K562 (cell line): ENCODE results near the gene EME2. TPM values are rescaled to one million over a fixed set of nuclear protein-coding genes. Genes with fewer than 3 reads are reported as not detected.

Experiments
- BHLHE40 ChIP-seq: IDR thresholded peaks from 2 replicates; pipeline ENCODE4 v1.6.1; 2011; ENCODE audit warnings: low read length, improper control_type of control experiment
- CBFA2T3 ChIP-seq: fragments of 450-650 bp; IDR thresholded peaks from 2 replicates; pipeline ENCODE4 v1.6.1; 2017
- GABPB1 ChIP-seq: sonication (generic); formaldehyde crosslinking; IDR thresholded peaks from 2 replicates; pipeline ENCODE4 v1.8.0; 2022; ENCODE audit warnings: mild to moderate bottlenecking, missing genetic modification reagents
- MYC ChIP-seq, 2 experiments: fragments of 250-450 bp in 1 of 2; sonication (Bioruptor Pico) in 1 of 2; IDR thresholded peaks; 2 replicates each; pipeline versions ENCODE4 v1.5.1 to v1.6.1; 2012 to 2021; ENCODE audit warnings: low read depth in 2 of 2, borderline replicate concordance in 1 of 2, improper control_type of control experiment in 1 of 2, low read length in 1 of 2, mild to moderate bottlenecking in 1 of 2, moderate library complexity in 1 of 2
- RAD51 ChIP-seq: fragments of 450-650 bp; IDR thresholded peaks from 2 replicates; pipeline ENCODE4 v1.7.1; 2016; ENCODE audit warnings: low read depth, mild to moderate bottlenecking, borderline replicate concordance
- RB1 ChIP-seq: fragments of 450-650 bp; IDR thresholded peaks from 2 replicates; pipeline ENCODE4 v1.6.1; 2017; ENCODE audit warnings: low read depth, mild to moderate bottlenecking
- RBFOX2 ChIP-seq: fragments of 200-400 bp; formaldehyde crosslinking; IDR thresholded peaks from 2 replicates; pipeline ENCODE4 v1.6.1; 2017; ENCODE audit warnings: low read depth, mild to moderate bottlenecking, low read length, moderate library complexity
- SMAD4 ChIP-seq: fragments of 250-450 bp; sonication (Bioruptor Pico); conservative IDR thresholded peaks from 2 replicates; pipeline ENCODE4 v1.8.0; 2021; ENCODE audit warnings: inconsistent platforms, mild to moderate bottlenecking, moderate library complexity
- ZFX ChIP-seq: sonication (generic); formaldehyde crosslinking; IDR thresholded peaks from 2 replicates; pipeline ENCODE4 v1.8.0; 2022; ENCODE audit warnings: mild to moderate bottlenecking, missing genetic modification reagents, moderate library complexity
- ZNF77 ChIP-seq: fragments of 250-450 bp; sonication (Bioruptor Pico); IDR thresholded peaks from 2 replicates; pipeline ENCODE4 v1.5.0; 2020
- polyA plus RNA-seq, 8 experiments: library from polyadenylated mRNA; depleted of rRNA in 4 of 8; stranded (reverse) in 5 of 8; unstranded in 3 of 8; fragments of >200 nt; fragmentation: Nextera tagmentation in 2 of 8; fragmentation: Illumina TruSeq in 1 of 8; extraction: Ambion mirVana in 2 of 8; extraction: Trizol in 1 of 8; gene quantifications; 2 replicates each; pipeline versions ENCODE4 v1.2.1 to v1.2.3, GENCODE V29; 2011 to 2014; ENCODE audit warnings: inconsistent platforms in 1 of 8, missing spikeins in 1 of 8
- total RNA-seq, 7 experiments: library from RNA; depleted of rRNA in 6 of 7; stranded (reverse); fragments of >200 nt in 6 of 7; fragmentation: Illumina TruSeq in 2 of 7; extraction: Trizol in 2 of 7; gene quantifications; 2 replicates each; pipeline versions ENCODE4 v1.2.1 to v1.2.3, GENCODE V29; 2011 to 2021; ENCODE audit warnings: low replicate concordance in 1 of 7
- TF ChIP-seq, protein P1 (sequence below): fragments of 200-800 bp; sonication (Bioruptor generic); IDR thresholded peaks from 2 replicates; pipeline ENCODE4 v1.6.1; 2016; ENCODE audit warnings: missing genetic modification characterization, missing compliant biosample characterization
- TF ChIP-seq, protein P2 (sequence below): fragments of 450-650 bp; IDR thresholded peaks from 2 replicates; pipeline ENCODE4 v1.6.1; 2017; ENCODE audit warnings: antibody characterized with exemption, mild to moderate bottlenecking
- TF ChIP-seq, protein P3 (sequence below): fragments of 200-800 bp; sonication (Bioruptor generic); IDR thresholded peaks from 2 replicates; pipeline ENCODE4 v1.6.1; 2017; ENCODE audit warnings: missing genetic modification characterization, missing compliant biosample characterization

The EME2 gene
- total and polyA plus RNA-seq, 9 of the 15 experiments (the other 6 are each of a cell fraction or from before 2014, with no cell fraction given) = 0.35 to 19.9 (median 3.5) TPM

DNA sequence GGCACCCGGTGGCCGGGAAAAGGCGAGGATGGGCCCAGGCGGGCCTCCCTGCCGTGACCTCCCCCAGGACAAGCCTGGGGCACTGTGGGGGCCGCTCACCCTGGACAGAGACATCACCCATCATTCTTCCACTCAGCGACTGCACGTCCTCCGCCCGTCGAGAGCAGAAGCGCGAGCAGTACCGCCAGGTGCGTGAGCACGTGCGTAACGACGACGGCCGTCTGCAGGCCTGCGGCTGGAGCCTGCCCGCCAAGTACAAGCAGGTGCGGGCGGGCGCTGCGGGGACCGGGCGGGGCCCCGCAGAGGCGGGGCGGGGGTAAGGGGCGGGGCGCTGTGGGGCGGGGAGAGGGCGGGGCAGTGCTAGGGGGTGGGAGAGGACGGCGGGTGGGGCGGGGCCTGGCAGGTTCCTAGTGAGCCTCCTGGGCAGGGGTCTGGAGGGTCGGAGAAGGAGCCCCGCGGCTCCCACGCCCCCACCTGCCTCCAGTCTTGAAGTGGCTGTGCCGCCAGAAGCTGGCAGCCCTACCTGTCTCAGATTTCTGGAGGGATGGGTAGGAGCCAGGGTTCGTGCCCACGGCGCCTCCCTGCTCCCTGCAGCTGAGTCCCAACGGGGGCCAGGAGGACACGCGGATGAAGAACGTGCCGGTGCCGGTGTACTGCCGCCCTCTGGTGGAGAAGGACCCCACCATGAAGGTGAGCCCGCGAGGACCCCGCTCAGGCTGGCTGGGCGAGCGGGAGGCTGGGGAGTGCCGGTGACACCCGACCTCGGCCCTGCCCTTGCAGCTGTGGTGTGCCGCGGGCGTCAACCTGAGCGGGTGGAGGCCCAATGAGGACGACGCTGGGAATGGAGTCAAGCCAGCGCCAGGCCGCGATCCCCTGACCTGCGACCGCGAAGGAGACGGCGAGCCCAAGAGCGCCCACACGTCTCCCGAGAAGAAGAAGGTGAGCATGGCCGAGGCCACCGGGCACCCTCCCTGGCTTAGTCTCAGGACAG lies 8.8 kb upstream of the EME2 start (continued):
- TF ChIP-seq MYC (IDR thresholded peaks at IDR 0.05; ENCODE audit: low read depth, low read length) (peak; percentile 34; the same call in 1 of the 2 replicates), MYC (CRISPR knock-in tag; IDR thresholded peaks at IDR 0.05; ENCODE audit: borderline replicate concordance, low read depth) (no peak), ZNF77 (CRISPR knock-in tag) (no peak), BHLHE40 (peak; percentile 84), SMAD4 (CRISPR knock-in tag) (0 out of 2 replicates have a peak, but pooled peaks have one; percentile 33), ZFX (peak; percentile 73), RB1 (0 out of 2 replicates have a peak, but pooled peaks have one; percentile 52), RAD51 (no peak), CBFA2T3 (peak; percentile 28; the same call in 1 of the 2 replicates), RBFOX2 (peak; percentile 29; the same call in 1 of the 2 replicates), GABPB1 (CRISPR knock-in tag) (peak; percentile 24; the same call in 1 of the 2 replicates)
- TF ChIP-seq, protein P1, sequence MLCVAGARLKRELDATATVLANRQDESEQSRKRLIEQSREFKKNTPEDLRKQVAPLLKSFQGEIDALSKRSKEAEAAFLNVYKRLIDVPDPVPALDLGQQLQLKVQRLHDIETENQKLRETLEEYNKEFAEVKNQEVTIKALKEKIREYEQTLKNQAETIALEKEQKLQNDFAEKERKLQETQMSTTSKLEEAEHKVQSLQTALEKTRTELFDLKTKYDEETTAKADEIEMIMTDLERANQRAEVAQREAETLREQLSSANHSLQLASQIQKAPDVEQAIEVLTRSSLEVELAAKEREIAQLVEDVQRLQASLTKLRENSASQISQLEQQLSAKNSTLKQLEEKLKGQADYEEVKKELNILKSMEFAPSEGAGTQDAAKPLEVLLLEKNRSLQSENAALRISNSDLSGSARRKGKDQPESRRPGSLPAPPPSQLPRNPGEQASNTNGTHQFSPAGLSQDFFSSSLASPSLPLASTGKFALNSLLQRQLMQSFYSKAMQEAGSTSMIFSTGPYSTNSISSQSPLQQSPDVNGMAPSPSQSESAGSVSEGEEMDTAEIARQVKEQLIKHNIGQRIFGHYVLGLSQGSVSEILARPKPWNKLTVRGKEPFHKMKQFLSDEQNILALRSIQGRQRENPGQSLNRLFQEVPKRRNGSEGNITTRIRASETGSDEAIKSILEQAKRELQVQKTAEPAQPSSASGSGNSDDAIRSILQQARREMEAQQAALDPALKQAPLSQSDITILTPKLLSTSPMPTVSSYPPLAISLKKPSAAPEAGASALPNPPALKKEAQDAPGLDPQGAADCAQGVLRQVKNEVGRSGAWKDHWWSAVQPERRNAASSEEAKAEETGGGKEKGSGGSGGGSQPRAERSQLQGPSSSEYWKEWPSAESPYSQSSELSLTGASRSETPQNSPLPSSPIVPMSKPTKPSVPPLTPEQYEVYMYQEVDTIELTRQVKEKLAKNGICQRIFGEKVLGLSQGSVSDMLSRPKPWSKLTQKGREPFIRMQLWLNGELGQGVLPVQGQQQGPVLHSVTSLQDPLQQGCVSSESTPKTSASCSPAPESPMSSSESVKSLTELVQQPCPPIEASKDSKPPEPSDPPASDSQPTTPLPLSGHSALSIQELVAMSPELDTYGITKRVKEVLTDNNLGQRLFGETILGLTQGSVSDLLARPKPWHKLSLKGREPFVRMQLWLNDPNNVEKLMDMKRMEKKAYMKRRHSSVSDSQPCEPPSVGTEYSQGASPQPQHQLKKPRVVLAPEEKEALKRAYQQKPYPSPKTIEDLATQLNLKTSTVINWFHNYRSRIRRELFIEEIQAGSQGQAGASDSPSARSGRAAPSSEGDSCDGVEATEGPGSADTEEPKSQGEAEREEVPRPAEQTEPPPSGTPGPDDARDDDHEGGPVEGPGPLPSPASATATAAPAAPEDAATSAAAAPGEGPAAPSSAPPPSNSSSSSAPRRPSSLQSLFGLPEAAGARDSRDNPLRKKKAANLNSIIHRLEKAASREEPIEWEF (CRISPR knock-in tag) = no peak
- TF ChIP-seq, protein P2, sequence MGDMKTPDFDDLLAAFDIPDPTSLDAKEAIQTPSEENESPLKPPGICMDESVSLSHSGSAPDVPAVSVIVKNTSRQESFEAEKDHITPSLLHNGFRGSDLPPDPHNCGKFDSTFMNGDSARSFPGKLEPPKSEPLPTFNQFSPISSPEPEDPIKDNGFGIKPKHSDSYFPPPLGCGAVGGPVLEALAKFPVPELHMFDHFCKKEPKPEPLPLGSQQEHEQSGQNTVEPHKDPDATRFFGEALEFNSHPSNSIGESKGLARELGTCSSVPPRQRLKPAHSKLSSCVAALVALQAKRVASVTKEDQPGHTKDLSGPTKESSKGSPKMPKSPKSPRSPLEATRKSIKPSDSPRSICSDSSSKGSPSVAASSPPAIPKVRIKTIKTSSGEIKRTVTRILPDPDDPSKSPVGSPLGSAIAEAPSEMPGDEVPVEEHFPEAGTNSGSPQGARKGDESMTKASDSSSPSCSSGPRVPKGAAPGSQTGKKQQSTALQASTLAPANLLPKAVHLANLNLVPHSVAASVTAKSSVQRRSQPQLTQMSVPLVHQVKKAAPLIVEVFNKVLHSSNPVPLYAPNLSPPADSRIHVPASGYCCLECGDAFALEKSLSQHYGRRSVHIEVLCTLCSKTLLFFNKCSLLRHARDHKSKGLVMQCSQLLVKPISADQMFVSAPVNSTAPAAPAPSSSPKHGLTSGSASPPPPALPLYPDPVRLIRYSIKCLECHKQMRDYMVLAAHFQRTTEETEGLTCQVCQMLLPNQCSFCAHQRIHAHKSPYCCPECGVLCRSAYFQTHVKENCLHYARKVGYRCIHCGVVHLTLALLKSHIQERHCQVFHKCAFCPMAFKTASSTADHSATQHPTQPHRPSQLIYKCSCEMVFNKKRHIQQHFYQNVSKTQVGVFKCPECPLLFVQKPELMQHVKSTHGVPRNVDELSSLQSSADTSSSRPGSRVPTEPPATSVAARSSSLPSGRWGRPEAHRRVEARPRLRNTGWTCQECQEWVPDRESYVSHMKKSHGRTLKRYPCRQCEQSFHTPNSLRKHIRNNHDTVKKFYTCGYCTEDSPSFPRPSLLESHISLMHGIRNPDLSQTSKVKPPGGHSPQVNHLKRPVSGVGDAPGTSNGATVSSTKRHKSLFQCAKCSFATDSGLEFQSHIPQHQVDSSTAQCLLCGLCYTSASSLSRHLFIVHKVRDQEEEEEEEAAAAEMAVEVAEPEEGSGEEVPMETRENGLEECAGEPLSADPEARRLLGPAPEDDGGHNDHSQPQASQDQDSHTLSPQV = peak; percentile 71
- TF ChIP-seq, protein P3, sequence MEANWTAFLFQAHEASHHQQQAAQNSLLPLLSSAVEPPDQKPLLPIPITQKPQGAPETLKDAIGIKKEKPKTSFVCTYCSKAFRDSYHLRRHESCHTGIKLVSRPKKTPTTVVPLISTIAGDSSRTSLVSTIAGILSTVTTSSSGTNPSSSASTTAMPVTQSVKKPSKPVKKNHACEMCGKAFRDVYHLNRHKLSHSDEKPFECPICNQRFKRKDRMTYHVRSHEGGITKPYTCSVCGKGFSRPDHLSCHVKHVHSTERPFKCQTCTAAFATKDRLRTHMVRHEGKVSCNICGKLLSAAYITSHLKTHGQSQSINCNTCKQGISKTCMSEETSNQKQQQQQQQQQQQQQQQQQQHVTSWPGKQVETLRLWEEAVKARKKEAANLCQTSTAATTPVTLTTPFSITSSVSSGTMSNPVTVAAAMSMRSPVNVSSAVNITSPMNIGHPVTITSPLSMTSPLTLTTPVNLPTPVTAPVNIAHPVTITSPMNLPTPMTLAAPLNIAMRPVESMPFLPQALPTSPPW (CRISPR knock-in tag) = peak; percentile 82
